RWPE2 (cell line): ENCODE results near the gene DCDC2.

Source experiments
- ATAC-seq: fragments of 200-7000 bp; cut with Tn5 transposase; 3 replicates; pipeline ENCODE4 v1.9.1; 2021; ENCODE audit warnings: low read depth
- DNase-seq: peaks from one replicate; pipeline ENCODE4 v3.0.0-alpha.2; 2020; ENCODE audit warnings: low spot score
- H3K27ac ChIP-seq: fragments of 450-650 bp; 2 replicates; pipeline ENCODE4 v1.5.1; 2017; ENCODE audit warnings: mild to moderate bottlenecking; ENCODE audit not compliant: poor library complexity, severe bottlenecking
- H3K27me3 ChIP-seq: fragments of 250-450 bp; sonication (Bioruptor Pico); 2 replicates; pipeline ENCODE4 v1.5.1; 2021; ENCODE audit warnings: mild to moderate bottlenecking, moderate library complexity; ENCODE audit not compliant: insufficient read depth, poor library complexity, severe bottlenecking
- H3K36me3 ChIP-seq: fragments of 250-450 bp; sonication (Bioruptor Pico); 2 replicates; pipeline ENCODE4 v1.5.1; 2020; ENCODE audit warnings: low read depth, mild to moderate bottlenecking, moderate library complexity
- H3K4me1 ChIP-seq: fragments of 250-450 bp; sonication (Bioruptor Pico); 2 replicates; pipeline ENCODE4 v1.5.1; 2021; ENCODE audit warnings: mild to moderate bottlenecking, moderate library complexity; ENCODE audit not compliant: insufficient read depth, poor library complexity, severe bottlenecking
- H3K4me3 ChIP-seq: fragments of 250-450 bp; sonication (Bioruptor Pico); 2 replicates; pipeline ENCODE4 v1.5.1; 2021; ENCODE audit warnings: mild to moderate bottlenecking, moderate library complexity; ENCODE audit not compliant: severe bottlenecking
- H3K9me3 ChIP-seq: fragments of 250-450 bp; sonication (Bioruptor Pico); 2 replicates; pipeline ENCODE4 v1.5.1; 2021; ENCODE audit warnings: mild to moderate bottlenecking, moderate library complexity; ENCODE audit not compliant: severe bottlenecking
- TF ChIP-seq, protein P1 (sequence below): fragments of 450-650 bp; IDR thresholded peaks from one replicate; pipeline ENCODE4 v1.5.1; 2017; ENCODE audit warnings: mild to moderate bottlenecking, moderate library complexity; ENCODE audit not compliant: poor library complexity, severe bottlenecking

The DCDC2 gene

DNA sequence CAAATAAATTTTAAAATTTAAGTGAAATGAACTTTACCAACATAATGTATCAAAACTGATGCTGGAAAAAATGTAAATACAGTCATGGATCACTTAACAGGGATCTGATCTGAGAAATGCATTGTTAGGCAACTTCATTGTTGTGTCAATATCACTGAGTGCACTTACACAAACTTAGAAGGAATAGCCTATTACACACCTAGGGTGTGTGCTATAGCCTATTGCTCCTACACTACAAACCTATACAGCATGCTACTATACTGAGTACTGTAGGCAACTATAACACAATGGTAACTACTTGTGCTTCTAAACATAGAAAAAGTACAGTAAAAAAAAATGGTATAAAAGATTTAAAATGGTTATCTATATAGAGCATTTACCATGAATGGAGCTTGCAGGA is 104.5 kb downstream of the DCDC2 start:
- no peak for DNase-seq
- no peak overlapping the region for H3K4me3 ChIP-seq
- TF ChIP-seq, protein P1, sequence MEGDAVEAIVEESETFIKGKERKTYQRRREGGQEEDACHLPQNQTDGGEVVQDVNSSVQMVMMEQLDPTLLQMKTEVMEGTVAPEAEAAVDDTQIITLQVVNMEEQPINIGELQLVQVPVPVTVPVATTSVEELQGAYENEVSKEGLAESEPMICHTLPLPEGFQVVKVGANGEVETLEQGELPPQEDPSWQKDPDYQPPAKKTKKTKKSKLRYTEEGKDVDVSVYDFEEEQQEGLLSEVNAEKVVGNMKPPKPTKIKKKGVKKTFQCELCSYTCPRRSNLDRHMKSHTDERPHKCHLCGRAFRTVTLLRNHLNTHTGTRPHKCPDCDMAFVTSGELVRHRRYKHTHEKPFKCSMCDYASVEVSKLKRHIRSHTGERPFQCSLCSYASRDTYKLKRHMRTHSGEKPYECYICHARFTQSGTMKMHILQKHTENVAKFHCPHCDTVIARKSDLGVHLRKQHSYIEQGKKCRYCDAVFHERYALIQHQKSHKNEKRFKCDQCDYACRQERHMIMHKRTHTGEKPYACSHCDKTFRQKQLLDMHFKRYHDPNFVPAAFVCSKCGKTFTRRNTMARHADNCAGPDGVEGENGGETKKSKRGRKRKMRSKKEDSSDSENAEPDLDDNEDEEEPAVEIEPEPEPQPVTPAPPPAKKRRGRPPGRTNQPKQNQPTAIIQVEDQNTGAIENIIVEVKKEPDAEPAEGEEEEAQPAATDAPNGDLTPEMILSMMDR = no peak
- ATAC-seq = no peak
- H3K4me1 ChIP-seq = no peaks in the 10 kb centered on the region
- no peak overlapping the region for H3K27ac ChIP-seq
- no peaks in the 10 kb centered on the region for H3K9me3 ChIP-seq
- H3K36me3 ChIP-seq = no peaks in the 10 kb centered on the region
- H3K27me3 ChIP-seq = no peaks in the 10 kb centered on the region

DNA sequence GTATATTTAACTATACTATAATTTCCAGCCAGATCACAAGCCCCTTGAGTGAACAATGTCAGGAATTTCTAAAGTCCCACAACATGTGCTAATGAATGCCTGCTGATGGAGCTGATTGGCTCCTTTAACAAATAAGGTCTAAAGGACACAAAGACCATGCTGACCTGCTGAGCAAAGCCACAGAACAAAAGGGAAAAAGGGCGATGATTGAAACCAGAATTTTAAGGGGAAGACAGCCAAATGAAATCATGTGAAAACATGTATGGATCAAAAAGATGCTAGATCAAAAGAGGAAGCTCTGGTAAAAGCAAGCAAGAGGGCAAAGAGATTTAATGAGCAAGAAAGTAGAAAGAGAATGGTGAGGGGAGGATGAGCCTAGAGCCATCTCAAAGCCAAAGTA is 105.6 kb downstream of the DCDC2 start:
- H3K4me3 ChIP-seq = no peak overlapping the region
- no peak overlapping the region for H3K27ac ChIP-seq
- H3K4me1 ChIP-seq = no peaks in the 10 kb centered on the region
- TF ChIP-seq, protein P1 = no peak
- no peaks in the 10 kb centered on the region for H3K27me3 ChIP-seq
- ATAC-seq (no peak), DNase-seq (no peak)
- H3K36me3 ChIP-seq = no peaks in the 10 kb centered on the region
- H3K9me3 ChIP-seq = no peaks in the 10 kb centered on the region

DNA sequence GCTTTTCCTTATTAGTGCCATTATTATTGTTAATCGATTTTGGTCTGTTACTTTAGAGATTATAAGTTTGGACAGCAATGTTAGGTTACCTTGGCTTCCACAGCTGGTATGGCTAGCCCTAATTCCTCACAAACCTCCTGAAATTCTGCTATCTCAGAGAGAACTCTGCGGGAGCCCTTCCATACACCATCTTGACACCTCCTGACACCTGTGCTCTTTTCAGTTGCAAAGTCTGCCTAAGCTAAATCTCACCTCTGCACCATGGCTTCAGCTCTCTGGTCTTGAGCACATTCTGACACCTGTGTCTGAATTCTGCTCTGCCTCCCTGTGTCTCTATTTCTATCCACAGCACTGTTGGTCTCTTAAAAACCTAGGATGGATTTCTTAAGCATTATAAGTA is 106.5 kb downstream of the DCDC2 start:
- Histone ChIP-seq H3K4me3 (no peak overlapping the region), H3K4me1 (no peaks in the 10 kb centered on the region), H3K27me3 (no peaks in the 10 kb centered on the region), H3K27ac (no peak overlapping the region), H3K36me3 (no peaks in the 10 kb centered on the region), H3K9me3 (no peaks in the 10 kb centered on the region)
- DNase-seq = no peak
- TF ChIP-seq, protein P1 = no peak
- ATAC-seq = no peak

DNA sequence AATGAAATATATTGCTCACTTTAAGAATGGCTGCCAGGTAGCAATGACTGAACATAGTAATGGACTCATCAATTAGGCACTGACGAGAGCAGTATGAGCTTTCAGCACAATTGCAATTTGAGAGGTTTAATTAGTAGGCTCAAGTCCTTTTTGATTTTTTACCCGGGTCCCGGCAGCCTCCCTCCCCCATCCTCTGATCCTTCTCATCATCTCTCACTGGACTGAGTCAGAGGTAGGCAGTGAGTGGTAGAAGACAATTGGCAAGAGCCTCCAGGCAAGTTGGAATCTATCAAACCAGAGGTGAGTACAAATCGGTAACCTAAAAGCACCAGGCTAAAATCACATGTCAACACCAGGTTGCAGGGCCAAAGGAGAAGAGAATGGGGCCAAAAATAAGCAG is 107.9 kb downstream of the DCDC2 start:
- ATAC-seq = no peak
- Histone ChIP-seq H3K9me3 (no peaks in the 10 kb centered on the region), H3K27ac (no peak overlapping the region), H3K27me3 (no peaks in the 10 kb centered on the region), H3K4me1 (no peaks in the 10 kb centered on the region), H3K4me3 (no peak overlapping the region), H3K36me3 (no peaks in the 10 kb centered on the region)
- DNase-seq = no peak
- TF ChIP-seq, protein P1 = no peak

DNA sequence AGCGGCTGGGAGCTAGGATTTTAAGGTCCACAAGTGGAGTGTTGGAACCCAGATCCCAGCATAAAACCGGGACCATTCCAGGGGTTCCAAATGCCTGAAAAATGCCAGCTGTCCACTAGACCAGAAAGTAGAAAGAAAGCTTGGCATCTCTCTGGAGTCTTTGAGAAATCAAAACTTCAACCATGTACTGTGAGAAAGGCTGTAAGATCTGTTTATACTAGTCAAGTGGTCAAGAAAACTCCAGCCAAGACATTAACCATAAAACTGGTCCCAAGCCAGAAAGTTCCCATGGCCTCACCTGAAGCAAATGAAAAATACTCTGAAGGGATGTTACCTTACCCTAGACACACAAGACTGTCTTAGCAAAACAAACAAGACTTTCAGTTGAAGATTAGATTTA is 112.6 kb downstream of the DCDC2 start:
- H3K27me3 ChIP-seq = peaks cover 4% of the 10 kb centered on the region
- TF ChIP-seq, protein P1 = no peak
- H3K36me3 ChIP-seq = no peaks in the 10 kb centered on the region
- DNase-seq = no peak
- no peaks in the 10 kb centered on the region for H3K9me3 ChIP-seq
- ATAC-seq = no peak
- H3K27ac ChIP-seq = no peak overlapping the region
- H3K4me1 ChIP-seq = no peaks in the 10 kb centered on the region
- H3K4me3 ChIP-seq = no peak overlapping the region
